HG03439 (cell line): Measurements from ENCODE around the gene ZCWPW1.

Source experiments
- ATAC-seq: cut with Tn5 transposase; IDR thresholded peaks from one replicate; pipeline ENCODE4 v1.9.1; 2021; ENCODE audit warnings: mild to moderate bottlenecking, moderate library complexity; ENCODE audit not compliant: unreplicated experiment

The ZCWPW1 gene, protein sequence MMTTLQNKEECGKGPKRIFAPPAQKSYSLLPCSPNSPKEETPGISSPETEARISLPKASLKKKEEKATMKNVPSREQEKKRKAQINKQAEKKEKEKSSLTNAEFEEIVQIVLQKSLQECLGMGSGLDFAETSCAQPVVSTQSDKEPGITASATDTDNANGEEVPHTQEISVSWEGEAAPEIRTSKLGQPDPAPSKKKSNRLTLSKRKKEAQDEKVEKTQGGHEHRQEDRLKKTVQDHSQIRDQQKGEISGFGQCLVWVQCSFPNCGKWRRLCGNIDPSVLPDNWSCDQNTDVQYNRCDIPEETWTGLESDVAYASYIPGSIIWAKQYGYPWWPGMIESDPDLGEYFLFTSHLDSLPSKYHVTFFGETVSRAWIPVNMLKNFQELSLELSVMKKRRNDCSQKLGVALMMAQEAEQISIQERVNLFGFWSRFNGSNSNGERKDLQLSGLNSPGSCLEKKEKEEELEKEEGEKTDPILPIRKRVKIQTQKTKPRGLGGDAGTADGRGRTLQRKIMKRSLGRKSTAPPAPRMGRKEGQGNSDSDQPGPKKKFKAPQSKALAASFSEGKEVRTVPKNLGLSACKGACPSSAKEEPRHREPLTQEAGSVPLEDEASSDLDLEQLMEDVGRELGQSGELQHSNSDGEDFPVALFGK

GRCh38 chr7:100428199-100428966 is at the start of gene ZCWPW1:
TSS of gene ZCWPW1 (minus strand) at chr7:100428703. CDS start at chr7:100420649, 8,054 bp downstream.
- ATAC-seq = peak; percentile 47

- ATAC-seq = no peak
Measured at GRCh38 chr7:100477871-100478267, 49.4 kb upstream of the ZCWPW1 start.

- no peak for ATAC-seq
Measured at GRCh38 chr7:100476903-100477870, 48.7 kb upstream of the ZCWPW1 start.

- no peak for ATAC-seq
Measured at GRCh38 chr7:100476101-100476780, 47.7 kb upstream of the ZCWPW1 start.

- ATAC-seq = no peak
Measured at GRCh38 chr7:100475549-100475948, 47.0 kb upstream of the ZCWPW1 start.

- no peak for ATAC-seq
Measured at GRCh38 chr7:100472854-100473499, 44.5 kb upstream of the ZCWPW1 start.

DNA sequence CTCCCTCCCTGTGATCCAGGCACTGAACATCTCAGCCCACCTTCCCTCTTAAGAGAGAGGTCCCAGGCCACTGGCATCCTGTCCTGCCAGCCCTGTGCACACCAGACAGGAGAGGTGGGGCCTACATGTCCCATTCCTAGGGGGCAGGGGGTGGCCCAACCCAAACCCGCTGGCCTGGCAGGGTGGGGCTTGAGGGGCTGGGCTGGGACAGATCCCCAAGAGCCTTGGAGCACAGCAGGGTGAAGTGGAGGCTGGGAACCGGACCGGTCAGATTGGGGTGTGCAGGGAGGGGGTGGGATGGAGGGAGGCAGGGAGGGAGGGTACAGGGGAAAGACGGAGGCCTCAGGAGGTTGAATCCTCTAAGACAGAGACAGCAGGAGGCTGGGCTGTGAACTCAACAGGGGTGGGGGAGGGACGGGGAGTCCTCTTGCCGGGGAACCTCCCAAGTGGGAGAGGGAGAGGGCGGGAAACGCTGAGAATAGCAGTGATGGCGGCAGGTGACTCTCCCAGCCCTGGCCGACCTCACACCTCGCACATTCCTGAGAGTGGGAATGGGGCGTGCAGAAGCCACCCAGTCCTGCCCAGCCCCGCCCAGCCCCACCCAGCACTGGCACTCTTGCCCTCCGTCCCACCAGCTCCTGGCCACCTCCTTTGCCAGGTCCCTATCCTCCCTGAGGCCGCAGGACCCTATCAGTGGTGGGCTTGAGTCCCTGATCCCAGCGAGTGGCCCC is 43.8 kb upstream of the ZCWPW1 start:
- ATAC-seq = no peak

DNA sequence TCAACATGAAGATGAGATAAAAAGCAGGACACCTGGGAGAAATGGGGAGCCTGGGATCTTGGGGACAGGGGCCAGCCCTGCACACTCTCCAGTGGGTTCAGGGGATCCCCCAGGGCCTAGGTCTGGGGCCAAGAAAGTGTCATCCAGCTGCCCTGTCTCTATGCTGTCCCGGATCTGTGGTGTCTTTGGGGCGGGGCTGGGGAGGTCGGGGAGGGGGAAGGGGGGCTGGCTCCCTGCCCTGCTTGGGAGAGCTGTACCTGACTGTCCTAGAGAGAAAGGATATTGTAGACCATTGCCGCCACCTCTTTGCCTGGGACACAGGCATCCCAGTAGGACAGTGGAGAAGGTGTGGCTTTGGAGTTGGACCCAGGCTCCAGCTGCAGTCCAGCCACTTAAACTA is 42.5 kb upstream of the ZCWPW1 start:
- no peak for ATAC-seq

DNA sequence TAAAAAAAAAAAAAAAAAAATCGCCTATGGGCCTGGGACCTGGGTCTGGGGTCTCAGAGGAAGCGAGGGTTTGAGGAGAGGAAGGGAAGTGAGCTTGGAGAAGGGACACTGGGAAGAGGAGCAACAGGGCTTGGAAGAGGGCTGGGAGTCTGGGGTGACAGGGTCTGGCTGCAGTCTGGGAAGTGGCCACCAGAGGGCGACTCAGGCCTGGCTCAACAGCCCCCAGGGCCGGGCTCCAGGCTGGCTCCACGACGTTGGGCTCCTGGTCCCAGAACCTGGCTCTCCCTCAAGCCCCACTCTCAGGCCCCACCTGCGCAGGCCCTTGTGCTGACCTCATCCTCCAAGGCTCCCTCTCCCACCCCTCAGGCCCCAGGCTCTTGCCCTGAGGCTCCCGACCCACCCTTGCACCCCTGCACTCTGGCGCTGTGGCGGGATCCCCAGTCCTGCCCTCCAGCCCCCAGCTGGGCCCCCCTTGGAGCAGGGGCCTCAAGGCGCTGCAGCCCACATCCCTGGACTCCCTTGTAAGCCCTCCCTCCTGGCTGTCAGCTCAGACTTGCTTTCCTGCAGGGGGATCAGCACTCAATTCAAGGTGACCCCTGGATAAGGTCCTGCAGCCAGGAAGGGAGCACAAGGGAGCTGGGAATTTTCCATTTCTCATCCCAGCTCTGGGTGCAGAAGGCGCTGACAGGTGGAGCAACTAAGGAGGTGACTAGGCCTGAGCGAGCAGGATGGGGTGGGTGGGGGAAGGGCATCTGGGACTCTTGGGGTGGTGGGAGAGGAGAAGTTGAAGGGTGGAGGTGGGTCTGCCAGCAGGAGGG is 40.9 kb upstream of the ZCWPW1 start:
- ATAC-seq = no peak

GRCh38 chr7:100467638-100468373 is 39.3 kb upstream of the ZCWPW1 start:
- ATAC-seq = no peak

- ATAC-seq = no peak
Measured at GRCh38 chr7:100466653-100467605, 38.4 kb upstream of the ZCWPW1 start.

- ATAC-seq = no peak
Measured at GRCh38 chr7:100465702-100466311, 37.3 kb upstream of the ZCWPW1 start.

GRCh38 chr7:100465299-100465698 is 36.8 kb upstream of the ZCWPW1 start:
- no peak for ATAC-seq

DNA sequence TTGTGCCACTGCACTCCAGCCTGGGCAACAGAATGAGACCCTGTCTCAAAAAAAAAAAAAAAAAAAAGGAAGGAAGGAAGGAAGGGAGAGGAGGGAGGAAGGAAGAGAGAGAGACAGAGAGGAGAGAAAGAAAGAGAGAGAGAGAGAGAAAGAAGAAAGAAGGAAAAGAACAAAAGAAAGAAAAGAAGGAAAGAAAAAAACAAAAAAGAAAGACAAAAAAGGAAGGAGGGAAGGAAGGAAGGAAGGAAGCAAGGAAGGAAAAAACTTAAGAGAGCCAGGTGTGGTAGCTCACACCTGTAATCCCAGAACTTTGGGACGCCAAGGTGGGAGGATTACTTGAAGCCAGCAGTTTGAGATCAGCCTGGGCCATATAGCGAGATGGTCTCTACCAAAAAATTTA is 36.3 kb upstream of the ZCWPW1 start:
- no peak for ATAC-seq

DNA sequence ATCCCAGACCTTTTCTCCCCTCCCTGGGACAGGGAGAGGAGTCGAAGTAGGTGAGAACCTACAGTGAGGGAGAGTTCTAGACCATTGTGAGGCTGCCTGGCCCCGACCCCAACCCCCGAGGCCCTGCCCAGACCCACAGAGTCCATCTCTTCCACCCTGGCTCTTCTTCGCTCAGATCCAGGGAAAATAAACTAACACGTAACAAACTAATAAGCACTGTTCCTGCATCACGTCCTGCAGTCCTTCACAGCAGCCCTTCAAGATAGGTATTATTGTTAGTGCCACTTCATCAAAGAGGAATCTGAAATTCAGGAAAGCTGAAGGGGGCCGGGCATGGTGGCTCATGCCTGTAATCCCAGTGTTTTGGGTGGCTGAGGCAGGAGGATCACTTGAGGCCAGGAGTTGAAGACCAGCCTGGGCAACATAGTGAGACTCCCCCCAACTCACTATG is 35.7 kb upstream of the ZCWPW1 start, which contains the start of gene SPACDR:
TSS of gene SPACDR (minus strand) at position 51 of the 451 bp plus-strand sequence. CDS start 235 bp downstream, outside the sequence.
- ATAC-seq = no peak
